HUES64 (cell line): ENCODE measurements around the gene USP2.
A peak's percentile ranks its signal among the peaks of the same experiment; 100 is the strongest.

Experiments
- H3K27ac ChIP-seq: 2 replicates; pipeline ENCODE4 v1.7.0; 2013; ENCODE audit warnings: low read depth, low read length, inconsistent platforms
- H3K27me3 ChIP-seq: 2 replicates; pipeline ENCODE4 v1.6.1; 2013; ENCODE audit warnings: mild to moderate bottlenecking, low read length; ENCODE audit not compliant: insufficient read depth
- H3K36me3 ChIP-seq: 2 replicates; pipeline ENCODE4 v1.6.1; 2013; ENCODE audit warnings: mild to moderate bottlenecking, low read length; ENCODE audit not compliant: insufficient read depth
- H3K4me1 ChIP-seq: 2 replicates; pipeline ENCODE4 v1.6.1; 2013; ENCODE audit warnings: mild to moderate bottlenecking, low read length, moderate library complexity; ENCODE audit not compliant: insufficient read depth
- H3K4me3 ChIP-seq: 2 replicates; pipeline ENCODE4 v1.5.1; 2013; ENCODE audit warnings: mild to moderate bottlenecking, low read length, moderate library complexity
- H3K9ac ChIP-seq: 2 replicates; pipeline ENCODE4 v1.6.1; 2013; ENCODE audit warnings: mild to moderate bottlenecking, low read depth, low read length
- H3K9me3 ChIP-seq: 2 replicates; pipeline ENCODE4 v1.6.1; 2013; ENCODE audit warnings: low read depth, low read length; ENCODE audit not compliant: insufficient read depth
- WGBS: fragments of 150-250, 120-280 bp; methylation state at CpG from one replicate; pipeline ENCODE4 v1.1.7; 2013; ENCODE audit warnings: missing lambda C conversion rate; 5-methylcytosine and 5-hydroxymethylcytosine counted together

USP2 gene

DNA sequence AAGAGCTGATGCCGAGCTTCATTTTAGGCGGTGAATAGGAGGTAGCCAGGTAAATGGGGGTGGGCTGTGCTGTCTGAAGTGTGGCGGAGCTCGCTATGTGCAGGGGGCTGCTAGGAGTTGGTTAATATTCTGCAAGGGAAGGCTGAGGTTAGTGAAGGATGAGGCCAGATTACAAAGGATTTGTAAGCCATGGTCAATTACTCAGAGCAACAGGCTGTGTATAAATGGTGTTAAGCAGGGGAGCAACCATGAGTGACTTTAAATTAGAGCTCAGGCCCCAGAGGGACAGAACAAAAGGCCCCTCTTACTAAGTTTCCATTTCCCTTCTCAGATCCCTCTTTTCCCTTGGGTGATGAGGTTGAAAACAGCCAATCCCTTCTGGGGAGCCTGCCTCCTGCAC lies 57.3 kb downstream of the USP2 start:
- Histone ChIP-seq H3K36me3 (no peaks in the 10 kb centered on the region), H3K9me3 (no peaks in the 10 kb centered on the region), H3K4me1 (peaks cover 17% of the 10 kb centered on the region), H3K27ac (no peak overlapping the region), H3K27me3 (no peaks in the 10 kb centered on the region; the same call in 1 of the 2 replicates), H3K9ac (no peak overlapping the region), H3K4me3 (no peak overlapping the region)
- 89% methylated on average over 4 of the region's 4 CpGs for WGBS

DNA sequence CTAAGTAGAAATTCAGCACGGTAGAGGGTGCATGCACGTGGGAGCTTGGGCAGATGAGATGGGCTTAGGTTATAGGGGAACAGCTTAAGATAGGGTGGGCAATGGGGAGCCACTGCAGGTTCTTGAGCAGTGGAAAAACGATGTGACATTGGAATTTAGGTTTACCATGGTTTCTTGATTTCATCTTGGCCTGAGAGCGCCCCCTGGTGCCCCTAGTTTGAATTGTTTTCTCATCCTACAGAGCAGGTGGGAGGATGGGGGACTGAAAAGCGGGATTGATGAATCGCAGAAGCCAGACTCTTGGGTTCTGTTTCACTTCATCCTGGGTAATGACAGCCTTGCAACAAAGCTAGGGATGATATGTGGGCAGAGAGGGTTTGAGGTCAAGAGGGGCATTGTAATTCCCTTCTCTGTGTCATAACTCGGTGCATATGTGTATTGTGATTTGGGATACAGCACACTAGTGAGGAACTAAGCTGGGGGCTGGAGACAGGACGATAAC lies 57.9 kb downstream of the USP2 start:
- WGBS: 43% methylated on average over 8 of the region's 8 CpGs
- no peaks in the 10 kb centered on the region for H3K27me3 ChIP-seq
- no peak overlapping the region for H3K27ac ChIP-seq

DNA sequence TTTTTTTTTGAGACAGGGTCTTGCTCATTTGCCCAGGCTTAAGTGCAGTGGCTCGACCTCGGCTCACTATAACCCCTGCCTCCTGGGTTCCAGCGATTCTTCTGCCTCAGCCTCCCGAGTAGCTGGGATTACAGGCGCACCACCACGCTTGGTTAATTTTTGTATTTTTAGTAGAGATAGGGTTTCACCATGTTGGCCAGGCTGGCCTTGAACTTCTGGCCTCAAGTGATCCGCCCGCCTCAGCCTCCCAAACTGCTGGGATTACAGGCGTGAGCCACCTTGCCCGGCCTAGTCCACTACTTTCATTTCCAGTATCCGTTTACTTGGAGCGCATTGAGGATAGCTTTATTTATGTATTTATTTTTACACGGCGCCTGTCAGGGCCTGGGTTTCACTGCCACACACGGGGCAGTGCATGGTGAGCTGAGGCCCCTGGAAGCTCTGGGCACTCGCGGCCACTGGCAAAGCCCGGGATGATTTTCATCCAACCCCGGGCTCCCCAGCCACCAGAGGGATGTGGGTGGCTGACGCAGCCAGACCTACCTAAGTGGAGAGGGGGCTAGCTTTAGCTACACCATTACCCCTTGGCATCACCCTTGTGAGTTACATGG lies 58.5 kb downstream of the USP2 start:
- H3K9me3 ChIP-seq: no peaks in the 10 kb centered on the region
- H3K36me3 ChIP-seq: no peaks in the 10 kb centered on the region
- peaks cover 29% of the 10 kb centered on the region for H3K4me1 ChIP-seq
- no peak overlapping the region for H3K9ac ChIP-seq
- H3K27me3 ChIP-seq: 0 out of 2 replicates have a peak, but pooled peaks cover 2% of the 10 kb centered on the region
- no peak overlapping the region for H3K4me3 ChIP-seq
- no peak overlapping the region for H3K27ac ChIP-seq
- WGBS: 93% methylated on average over 19 of the region's 20 CpGs

More for the DNA sequence above, 57.9 kb downstream of the USP2 start:
- peaks cover 23% of the 10 kb centered on the region for H3K4me1 ChIP-seq
- no peaks in the 10 kb centered on the region for H3K36me3 ChIP-seq
- no peak overlapping the region for H3K4me3 ChIP-seq
- H3K9ac ChIP-seq: no peak overlapping the region
- no peaks in the 10 kb centered on the region for H3K9me3 ChIP-seq

DNA sequence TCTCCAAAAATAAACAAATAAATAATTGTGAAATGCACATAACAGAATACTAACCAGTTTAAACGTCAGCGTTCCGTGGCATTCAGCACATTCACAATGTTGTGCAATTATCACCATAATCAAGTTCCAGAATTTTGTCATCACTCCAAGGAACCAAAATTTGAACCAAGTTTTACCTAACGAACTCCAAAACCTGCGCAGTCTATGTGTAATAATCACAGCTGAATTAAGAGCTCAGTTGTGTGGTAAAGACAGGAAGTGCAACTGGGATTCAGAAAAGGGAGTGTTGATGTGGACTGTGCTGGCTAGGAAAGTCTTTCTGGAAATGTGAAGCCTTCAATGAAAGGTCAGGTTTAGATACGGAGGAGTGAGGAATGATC lies 59.1 kb downstream of the USP2 start:
- Histone ChIP-seq H3K9ac (no peak overlapping the region), H3K36me3 (no peaks in the 10 kb centered on the region), H3K4me3 (no peak overlapping the region), H3K4me1 (peaks cover 35% of the 10 kb centered on the region), H3K27ac (no peak overlapping the region), H3K27me3 (peaks cover 8% of the 10 kb centered on the region), H3K9me3 (no peaks in the 10 kb centered on the region)
- 90% methylated on average over 6 of the region's 6 CpGs for WGBS

DNA sequence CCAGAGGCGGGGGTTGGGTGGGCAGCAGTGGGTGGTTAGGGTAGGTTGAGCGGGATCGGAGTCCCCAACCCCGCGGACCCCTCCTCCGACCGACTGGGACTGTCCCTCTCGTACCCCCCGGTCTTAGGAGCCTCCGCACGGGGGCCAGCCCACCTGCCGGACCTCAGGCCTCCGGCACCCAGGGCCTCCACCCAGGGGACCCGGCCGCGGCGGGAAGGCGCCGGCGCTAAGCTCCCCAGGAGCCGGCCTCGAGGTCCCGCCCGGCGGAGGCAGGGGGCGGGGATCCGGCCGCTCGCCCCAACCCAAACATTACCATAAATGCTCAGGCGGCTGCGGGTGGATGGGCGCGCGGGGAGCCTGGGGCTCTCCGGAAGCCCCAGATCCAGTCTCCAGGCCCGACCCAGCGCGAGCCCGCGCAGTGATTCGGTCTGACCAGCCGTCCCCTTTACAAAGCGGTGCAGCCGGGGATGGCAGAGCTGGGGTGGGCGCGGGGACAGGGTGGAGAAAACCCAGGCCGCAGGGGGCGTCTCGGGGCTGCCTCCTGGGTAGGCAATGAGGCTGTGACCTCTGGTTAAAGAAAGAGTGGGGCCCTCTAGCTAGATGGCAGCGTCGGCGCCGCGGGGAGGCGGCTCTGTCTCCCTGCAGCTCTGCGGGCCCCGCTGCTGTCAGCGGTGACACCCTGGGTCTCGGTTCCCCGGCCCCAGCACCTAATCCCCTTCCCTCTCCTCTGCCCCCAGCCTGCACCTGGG lies 60.5 kb downstream of the USP2 start:
- Histone ChIP-seq H3K4me3 (peak overlapping the region; percentile 61), H3K4me1 (peaks cover 38% of the 10 kb centered on the region), H3K9me3 (no peaks in the 10 kb centered on the region), H3K9ac (peak overlapping the region; percentile 63), H3K27ac (peak overlapping the region; percentile 86), H3K36me3 (no peaks in the 10 kb centered on the region), H3K27me3 (peaks cover 20% of the 10 kb centered on the region)
- 2% methylated on average over 60 of the region's 60 CpGs for WGBS

DNA sequence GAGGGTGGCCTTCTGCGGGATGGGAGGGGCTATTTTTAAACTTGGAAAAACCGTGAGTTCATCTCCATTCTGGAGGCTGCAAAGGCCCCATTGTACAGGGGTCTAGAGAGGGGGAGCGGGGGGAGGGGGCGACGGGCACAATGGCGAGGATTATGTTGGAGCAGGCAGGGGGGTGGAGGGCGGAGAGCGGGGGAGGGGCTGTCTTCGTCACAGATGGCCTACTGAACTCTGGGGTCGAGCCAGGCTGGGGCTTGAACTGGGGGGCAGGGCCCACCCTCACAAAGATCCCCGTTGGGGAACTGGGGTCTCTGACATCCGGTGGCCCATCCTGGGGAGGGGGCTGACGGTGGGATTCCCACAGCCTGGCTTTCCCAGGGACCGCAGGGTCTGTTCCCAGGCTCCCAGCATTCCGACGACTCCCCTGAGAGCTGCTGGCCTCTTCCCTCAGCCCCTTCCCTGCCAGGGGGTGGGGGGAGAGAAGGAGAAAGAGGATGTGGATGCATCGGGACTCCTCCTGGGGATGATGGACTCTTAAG lies 61.2 kb downstream of the USP2 start:
- no peaks in the 10 kb centered on the region for H3K36me3 ChIP-seq

DNA sequence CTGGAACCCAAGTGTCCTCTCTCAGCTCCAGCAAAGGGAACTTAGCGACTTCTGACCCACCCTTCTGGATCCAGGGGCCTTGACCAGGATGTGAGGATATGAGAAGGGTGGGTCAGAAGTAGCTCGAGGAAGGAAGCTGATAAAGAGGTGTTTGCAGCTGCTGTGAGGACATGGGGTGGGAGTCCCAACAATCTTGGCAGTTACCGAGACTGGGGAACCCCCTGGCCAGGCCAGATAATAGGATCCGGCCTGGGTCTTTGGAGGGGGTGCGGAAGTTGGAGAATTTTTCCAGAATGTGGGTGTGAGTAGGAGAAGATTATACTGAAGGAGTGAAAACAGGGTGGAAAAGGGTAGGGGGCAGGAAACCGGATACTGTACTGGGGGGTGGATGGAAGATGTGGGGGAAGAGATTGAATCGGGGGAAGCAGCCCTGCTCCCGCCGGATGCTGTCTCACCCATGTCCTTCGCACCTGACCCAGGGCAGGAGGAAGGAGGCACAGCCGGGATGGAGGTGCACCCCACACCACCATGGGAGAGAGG lies 61.7 kb downstream of the USP2 start:
- 56% methylated on average over 11 of the region's 11 CpGs for WGBS
- Histone ChIP-seq H3K27me3 (peaks cover 32% of the 10 kb centered on the region), H3K36me3 (no peaks in the 10 kb centered on the region), H3K4me3 (no peak overlapping the region), H3K4me1 (peaks cover 42% of the 10 kb centered on the region), H3K9me3 (no peaks in the 10 kb centered on the region), H3K27ac (peak overlapping the region; percentile 20; the same call in 1 of the 2 replicates), H3K9ac (no peak overlapping the region)

More for the DNA sequence above, 61.2 kb downstream of the USP2 start:
- H3K4me3 ChIP-seq: peak overlapping the region; percentile 61
- peak overlapping the region; percentile 63 for H3K9ac ChIP-seq
- peak overlapping the region; percentile 86 for H3K27ac ChIP-seq
- H3K4me1 ChIP-seq: peaks cover 39% of the 10 kb centered on the region
- WGBS: 4% methylated on average over 16 of the region's 17 CpGs
- no peaks in the 10 kb centered on the region for H3K9me3 ChIP-seq
- peaks cover 27% of the 10 kb centered on the region for H3K27me3 ChIP-seq

DNA sequence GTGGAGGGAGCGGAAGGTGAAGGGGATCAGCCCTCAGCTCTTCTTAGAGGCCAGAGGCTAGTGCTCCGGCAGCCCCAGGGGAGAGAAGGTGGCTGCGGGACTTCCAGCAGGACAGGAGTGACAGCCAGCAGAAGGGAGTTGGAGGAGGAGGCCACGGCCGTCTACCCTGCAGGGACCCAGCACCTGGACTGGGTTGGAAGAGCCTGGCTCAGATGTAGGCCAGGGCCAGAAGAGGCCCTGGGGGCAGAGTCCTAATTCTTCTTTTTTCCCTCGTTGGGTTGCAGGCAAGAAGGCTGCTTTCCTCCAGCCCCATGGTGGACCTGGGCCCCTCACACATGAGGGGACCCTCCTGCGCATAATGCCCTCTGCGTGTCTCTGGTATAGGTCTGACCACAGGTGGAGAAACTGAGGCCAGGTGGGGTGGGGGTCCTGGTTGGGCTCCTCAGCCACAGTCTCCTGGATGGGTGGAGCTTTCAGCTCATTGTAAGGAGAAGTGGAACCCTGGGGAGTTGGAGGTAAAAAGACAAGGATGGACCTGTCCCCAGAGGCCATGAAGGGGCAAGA lies 62.3 kb downstream of the USP2 start:
- Histone ChIP-seq H3K4me3 (no peak overlapping the region), H3K27me3 (peaks cover 34% of the 10 kb centered on the region), H3K9me3 (no peaks in the 10 kb centered on the region), H3K4me1 (peaks cover 44% of the 10 kb centered on the region), H3K36me3 (peaks cover 4% of the 10 kb centered on the region), H3K9ac (no peak overlapping the region), H3K27ac (peak overlapping the region; percentile 76; the same call in 1 of the 2 replicates)
- 66% methylated on average over 8 of the region's 8 CpGs for WGBS

DNA sequence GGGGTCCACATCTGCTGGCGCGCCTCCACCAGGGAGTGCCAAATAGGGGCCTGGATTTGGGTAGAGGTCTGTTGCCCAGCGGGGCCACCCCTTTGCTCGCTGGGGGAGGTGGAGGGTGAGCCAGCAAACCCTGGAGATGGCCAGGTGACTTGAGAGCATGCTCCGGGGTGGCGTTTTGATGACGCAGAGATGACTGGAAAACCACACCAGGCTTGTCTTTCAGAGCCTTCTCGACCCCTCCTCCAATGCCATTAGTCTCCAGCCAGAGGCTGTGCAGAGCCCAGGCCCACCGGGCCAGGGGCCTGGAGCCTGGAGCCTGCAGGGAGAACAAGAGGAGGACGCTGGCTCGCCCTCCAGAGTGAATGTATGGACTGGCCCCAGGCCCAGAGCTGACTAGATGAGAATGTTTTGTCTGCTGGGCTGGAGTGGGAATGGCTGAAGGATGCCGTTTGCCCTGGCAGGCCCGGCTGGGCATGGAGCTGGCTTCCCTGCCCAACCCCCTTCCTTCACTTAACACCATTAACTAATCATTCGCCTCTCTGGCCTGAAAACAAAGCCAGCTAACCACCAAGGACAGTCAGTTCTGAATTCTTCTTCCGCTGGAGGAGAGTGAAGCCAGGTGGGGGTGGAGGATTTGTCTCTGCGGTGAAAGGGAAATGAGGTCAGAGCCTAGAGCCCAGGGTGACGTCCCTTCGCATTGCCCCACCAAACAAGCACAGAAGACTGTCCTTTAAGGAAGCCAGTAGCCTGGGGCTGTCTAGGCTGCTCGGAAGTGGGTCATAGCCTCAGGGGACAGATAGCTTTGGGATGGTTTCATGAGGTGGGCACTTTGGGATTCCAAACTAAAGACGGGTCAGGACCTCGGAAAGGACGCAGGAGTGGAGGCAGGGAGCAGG lies 63.0 kb downstream of the USP2 start:
- WGBS: 33% methylated on average over 22 of the region's 22 CpGs

DNA sequence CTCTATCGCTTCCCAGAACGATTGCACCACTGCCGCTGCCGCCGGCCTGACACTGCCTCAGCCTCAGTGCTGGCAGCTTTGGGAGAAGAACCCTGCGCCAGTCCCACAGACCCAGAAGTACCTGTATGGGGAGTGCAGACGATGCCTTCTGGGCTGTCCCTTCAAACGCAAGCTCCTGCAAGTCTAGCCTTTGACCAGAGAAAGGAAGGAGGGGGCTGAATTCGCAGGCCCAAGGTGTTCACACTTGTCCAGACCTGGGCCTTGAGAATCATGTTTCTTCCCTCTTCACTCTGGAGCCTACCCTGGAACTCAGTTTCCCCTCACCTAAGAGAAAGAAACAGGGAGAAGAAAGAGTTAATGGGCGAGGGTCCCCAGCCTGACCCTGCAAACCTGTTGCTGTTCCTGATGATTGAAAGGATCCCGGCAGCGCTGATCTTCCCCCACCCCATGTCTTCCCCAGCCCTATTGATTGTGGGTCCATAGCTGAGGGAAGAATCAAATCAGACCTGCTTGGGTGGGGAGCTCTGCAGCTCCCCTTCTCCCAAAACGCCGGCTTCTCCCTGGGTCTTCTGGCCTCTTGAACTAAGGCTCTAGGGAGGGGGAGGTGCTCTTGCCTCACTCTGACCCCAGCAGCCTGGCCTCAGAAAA lies 63.8 kb downstream of the USP2 start:
- Histone ChIP-seq H3K4me3 (peak overlapping the region; percentile 70), H3K9me3 (no peaks in the 10 kb centered on the region), H3K27ac (peak overlapping the region; percentile 2; the same call in 1 of the 2 replicates), H3K4me1 (peaks cover 44% of the 10 kb centered on the region), H3K9ac (0 out of 2 replicates have a peak overlapping the region, but pooled peaks have one; percentile 12), H3K27me3 (peaks cover 34% of the 10 kb centered on the region), H3K36me3 (peaks cover 16% of the 10 kb centered on the region)
- WGBS: 22% methylated on average over 13 of the region's 14 CpGs

More for the DNA sequence above, 63.0 kb downstream of the USP2 start:
- H3K9ac ChIP-seq: 0 out of 2 replicates have a peak overlapping the region, but pooled peaks have one; percentile 8
- H3K36me3 ChIP-seq: peaks cover 11% of the 10 kb centered on the region
- H3K27ac ChIP-seq: peak overlapping the region; percentile 76
- no peak overlapping the region for H3K4me3 ChIP-seq
- H3K9me3 ChIP-seq: no peaks in the 10 kb centered on the region
- H3K27me3 ChIP-seq: peaks cover 34% of the 10 kb centered on the region
- H3K4me1 ChIP-seq: peaks cover 44% of the 10 kb centered on the region
